ENCODE measurements around the gene PPDPF.

PPDPF gene

DNA sequence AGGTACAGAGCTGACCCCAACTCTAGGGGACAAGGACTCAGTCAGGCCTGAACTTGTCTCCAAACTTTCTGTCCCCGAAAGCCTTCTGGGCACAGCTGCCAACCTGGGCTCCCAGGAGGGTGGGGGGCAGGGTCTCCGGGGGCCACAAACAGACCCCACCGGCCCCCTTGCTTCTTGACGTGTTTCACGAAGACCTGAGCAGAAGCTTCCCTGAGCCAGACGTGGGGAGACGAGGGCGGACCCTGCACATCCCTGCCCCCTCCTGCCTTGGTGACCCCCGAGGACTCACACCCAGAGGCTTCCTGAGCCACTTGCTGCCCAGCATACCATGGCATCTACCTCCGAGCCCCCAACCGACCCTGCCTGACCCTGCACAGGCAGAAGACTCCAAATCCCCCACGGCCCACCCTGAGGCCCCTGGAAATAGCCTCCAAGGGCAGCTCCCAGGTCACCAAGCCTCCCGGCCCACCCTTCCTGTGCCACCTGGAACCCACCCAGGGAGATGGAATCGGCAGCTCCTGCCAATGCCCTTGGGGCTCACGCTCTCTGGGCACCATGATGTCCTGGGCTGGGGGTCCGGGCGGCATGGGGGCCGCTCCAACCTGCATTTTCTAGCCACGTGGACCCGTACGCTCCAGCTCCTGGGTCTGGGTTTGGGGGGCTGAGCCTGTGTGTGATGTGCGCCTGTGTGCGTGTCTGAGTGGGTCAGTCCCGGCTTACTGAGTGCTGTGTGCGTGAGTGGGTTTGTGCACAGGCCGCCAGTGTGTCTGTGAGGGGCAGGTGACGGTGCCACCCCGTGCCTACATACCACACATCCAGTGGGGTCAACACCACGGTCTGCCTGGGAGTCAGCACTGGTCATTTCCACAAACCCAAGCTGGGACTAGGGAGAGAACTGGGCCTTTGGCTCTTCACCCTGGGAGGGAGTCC lies 19.1 kb downstream of the PPDPF start:
- TF ChIP-seq, protein P1, sequence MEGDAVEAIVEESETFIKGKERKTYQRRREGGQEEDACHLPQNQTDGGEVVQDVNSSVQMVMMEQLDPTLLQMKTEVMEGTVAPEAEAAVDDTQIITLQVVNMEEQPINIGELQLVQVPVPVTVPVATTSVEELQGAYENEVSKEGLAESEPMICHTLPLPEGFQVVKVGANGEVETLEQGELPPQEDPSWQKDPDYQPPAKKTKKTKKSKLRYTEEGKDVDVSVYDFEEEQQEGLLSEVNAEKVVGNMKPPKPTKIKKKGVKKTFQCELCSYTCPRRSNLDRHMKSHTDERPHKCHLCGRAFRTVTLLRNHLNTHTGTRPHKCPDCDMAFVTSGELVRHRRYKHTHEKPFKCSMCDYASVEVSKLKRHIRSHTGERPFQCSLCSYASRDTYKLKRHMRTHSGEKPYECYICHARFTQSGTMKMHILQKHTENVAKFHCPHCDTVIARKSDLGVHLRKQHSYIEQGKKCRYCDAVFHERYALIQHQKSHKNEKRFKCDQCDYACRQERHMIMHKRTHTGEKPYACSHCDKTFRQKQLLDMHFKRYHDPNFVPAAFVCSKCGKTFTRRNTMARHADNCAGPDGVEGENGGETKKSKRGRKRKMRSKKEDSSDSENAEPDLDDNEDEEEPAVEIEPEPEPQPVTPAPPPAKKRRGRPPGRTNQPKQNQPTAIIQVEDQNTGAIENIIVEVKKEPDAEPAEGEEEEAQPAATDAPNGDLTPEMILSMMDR (IDR thresholded peaks at IDR 0.05; ENCODE audit: insufficient read depth, low read depth, low read length, missing control alignments), result no peak
- H3K4me3 ChIP-seq (ENCODE audit: low read depth, low read length), result no peak overlapping the region
- no peak for DNase-seq (ENCODE audit: low read depth)

DNA sequence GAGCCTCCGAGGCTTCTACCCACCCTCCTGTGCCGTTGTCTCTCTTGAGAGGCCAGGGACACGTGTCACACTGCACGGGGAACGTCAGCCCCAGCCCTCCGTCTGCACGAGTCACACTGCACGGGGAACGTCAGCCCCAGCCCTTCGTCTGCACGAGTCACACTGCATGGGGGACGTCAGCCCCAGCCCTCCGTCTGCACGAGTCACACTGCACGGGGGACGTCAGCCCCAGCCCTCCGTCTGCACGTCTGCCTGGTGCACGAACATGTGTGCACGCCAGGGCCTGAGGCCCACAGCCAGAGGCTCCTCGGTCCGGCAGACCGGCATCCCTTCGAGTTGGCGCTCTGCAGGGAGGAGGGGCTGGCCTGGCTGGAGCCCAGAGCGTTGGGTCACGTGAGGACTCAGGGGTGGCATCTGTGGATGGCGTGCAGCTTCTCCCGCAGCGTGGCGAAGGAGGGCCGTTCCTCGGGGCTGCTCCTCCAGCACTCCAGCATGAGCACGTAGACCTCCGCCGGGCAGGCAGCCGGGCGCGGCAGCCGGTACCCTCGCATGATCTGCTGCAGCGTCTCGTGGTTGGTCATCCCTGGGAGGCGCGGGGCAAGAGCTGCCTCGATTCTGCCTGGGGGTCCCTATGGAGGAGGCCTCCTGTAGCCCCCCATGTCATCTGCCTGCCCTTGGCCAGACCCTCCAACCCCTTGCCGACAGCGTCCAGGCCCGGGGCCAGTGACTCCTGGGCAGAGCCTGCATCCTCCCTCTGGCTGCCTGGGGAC lies 20.0 kb downstream of the PPDPF start:
- no peak for DNase-seq (ENCODE audit: low read depth)

DNA sequence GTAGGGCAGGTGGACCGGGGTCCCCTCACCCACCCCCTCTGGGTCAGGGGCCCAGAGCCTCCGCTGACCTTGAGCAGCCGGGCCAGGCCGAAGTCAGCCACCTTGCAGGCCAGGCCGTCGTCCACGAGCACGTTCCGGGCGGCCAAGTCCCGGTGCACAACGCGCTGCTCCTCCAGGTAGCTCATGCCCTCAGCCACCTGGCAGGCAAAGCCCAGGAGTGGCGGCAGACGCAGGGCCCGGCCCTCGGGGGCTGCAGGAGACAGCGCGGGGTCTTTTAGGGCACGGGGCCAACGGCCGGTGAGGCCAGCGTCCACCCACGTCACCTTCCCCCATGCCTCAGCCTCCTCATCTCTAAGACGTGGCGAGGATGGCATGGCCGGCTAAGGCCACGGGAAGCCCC lies 20.8 kb downstream of the PPDPF start:
- DNase-seq (ENCODE audit: low read depth), result no peak
- H3K4me3 ChIP-seq (ENCODE audit: low read depth, low read length), result no peak overlapping the region; the same call in 1 of the 2 replicates

More for the DNA sequence above, 20.0 kb downstream of the PPDPF start:
- no peak overlapping the region for H3K4me3 ChIP-seq (ENCODE audit: low read depth, low read length)
- TF ChIP-seq, protein P1 (IDR thresholded peaks at IDR 0.05; ENCODE audit: insufficient read depth, low read depth, low read length, missing control alignments), result no peak

DNA sequence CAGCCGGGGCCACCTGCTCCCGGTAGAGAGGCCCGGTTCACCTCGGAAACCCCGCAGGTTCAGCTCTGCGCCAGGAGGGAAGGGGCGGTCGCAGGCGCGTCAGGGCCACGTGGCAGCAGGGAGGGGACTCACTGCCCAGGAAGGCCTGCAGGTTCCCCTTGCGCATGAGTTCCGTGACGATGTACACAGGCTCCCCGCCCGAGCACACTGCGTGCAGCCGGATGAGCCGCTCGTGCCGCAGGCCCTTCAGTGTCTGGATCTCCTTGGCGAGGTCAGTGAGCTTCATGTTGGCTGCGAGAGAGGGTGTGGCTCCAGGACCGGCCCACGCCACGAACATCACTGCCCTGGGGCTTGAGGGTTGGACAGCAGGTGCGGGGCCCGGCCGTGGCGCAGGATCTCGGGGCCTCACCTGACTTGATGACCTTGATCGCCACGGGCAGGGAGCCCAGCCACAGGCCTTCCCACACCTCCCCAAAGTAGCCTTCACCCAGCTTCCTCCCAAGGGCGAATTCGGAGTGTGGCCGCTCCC lies 21.5 kb downstream of the PPDPF start:
- TF ChIP-seq, protein P1 (IDR thresholded peaks at IDR 0.05; ENCODE audit: insufficient read depth, low read depth, low read length, missing control alignments), result no peak
- DNase-seq (ENCODE audit: low read depth), result peak; percentile 67
- H3K4me3 ChIP-seq (ENCODE audit: low read depth, low read length), result peak overlapping the region; percentile 34

More for the DNA sequence above, 20.8 kb downstream of the PPDPF start:
- TF ChIP-seq, protein P1 (IDR thresholded peaks at IDR 0.05; ENCODE audit: insufficient read depth, low read depth, low read length, missing control alignments), result no peak

DNA sequence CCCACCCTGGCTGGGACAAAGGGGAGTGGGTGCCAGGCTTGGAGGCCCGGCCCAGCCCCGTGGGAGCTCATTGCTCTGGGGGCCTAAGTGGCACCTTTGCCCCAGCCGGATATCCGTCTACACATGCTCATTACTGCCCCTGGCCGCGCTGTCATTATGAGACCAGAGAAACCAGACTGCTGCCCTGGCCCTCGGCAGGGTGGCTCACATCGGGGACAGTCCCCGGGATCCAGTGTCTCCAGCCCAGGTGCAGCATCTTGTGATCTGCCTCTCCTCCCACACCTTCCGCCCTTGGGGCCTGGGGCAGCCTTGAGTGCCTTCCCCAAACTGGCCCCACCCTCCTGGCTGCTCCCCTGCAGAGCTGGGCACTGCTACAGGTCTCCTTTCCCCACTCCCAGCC lies 22.1 kb downstream of the PPDPF start:
- H3K4me3 ChIP-seq (ENCODE audit: low read depth, low read length), result peak overlapping the region; percentile 34
- TF ChIP-seq, protein P1 (IDR thresholded peaks at IDR 0.05; ENCODE audit: insufficient read depth, low read depth, low read length, missing control alignments), result no peak
- peak; percentile 75 for DNase-seq (ENCODE audit: low read depth)

DNA sequence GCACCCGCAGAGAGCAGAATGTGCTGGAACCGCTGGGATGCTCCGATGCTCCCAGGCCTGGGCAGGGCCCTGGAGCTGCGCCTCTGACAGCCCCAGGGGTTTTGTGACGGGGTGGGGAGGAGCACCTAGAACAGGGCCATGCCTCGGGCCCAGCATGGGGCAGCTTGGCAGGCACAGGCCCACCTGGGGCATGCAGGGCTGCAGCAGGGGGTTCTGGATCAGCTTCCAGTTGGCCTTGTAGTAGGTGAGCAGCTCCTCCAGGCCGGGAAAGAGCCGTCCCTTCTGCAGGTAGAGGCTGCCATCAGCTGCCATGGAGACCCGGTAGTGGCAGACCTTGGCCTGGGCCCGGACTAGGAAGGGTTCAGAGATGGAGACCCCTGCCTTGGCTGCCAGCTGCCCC lies 22.6 kb downstream of the PPDPF start:
- TF ChIP-seq, protein P1 (IDR thresholded peaks at IDR 0.05; ENCODE audit: insufficient read depth, low read depth, low read length, missing control alignments), result no peak
- H3K4me3 ChIP-seq (ENCODE audit: low read depth, low read length), result no peak overlapping the region
- DNase-seq (ENCODE audit: low read depth), result no peak
